ENCODE data around the gene KPNB1. TPM values are rescaled to one million over a fixed set of nuclear protein-coding genes. Genes with fewer than 3 reads are reported as not detected.

The KPNB1 gene
- total RNA-seq, 1 donor from 2014 or later: 692 TPM

DNA sequence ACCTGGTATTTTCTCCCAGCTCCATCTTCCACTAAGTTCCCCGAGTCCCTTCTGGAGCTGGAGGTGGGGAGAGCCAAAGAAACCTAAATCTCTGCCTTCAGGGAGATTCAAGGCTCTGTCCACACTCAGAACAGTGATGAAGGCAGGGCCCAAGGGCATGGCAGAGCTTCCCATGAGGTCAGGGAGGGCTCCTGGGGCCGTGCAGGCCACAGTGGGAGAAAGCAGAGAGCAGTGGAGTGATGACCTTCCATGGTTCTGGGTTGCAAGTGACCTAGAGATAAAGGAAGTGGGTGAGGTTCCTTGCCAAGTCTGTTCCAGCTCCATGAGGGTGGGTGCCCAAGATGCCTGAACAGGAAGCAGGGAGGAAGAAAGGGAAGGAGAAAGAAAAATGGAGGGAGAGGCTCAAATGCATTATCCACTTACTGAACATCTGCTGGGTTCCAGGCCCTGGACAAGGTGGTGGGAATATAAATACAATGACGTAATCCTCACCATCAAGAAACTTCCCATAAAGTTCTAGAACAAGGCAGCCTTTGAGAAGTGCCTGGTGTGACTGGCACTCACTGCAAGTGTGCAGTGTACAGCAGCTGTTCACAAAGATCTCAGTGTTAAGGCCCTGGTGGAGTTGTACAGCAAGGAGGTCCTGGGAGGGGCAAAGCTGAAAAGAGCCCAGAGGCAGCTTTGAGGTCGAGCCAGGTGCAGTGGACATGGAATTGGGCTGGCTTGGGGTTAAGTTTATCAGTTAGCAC lies 57.5 kb downstream of the KPNB1 start:
- intact Hi-C loops (cut with micrococcal nuclease): no loop called here
- no peaks in the 10 kb centered on the region for H3K27me3 Mint-ChIP-seq (ENCODE audit: low read depth)

DNA sequence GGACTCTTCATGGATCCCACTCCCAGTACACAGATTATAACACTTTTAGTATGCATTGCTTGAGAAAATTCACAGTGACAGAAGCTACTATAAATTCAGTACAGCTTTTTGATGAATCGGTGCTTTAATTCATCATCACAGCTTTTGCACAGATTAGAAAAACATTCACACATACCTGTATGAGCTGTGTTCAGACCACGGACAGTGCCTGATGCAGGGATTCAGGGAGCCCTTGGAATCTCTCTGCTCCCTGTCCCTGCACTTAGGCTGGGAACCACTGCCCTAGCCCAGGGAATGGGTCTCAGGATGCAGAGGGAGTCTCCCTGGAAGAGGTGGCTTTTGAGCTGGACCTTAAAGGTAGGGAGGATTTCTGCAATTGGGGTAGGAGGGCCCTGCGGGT lies 58.2 kb downstream of the KPNB1 start:
- Mint-ChIP-seq H3K27ac (no peak overlapping the region), H3K4me3 (ENCODE audit: low read depth) (no peak overlapping the region), H3K9me3 (no peaks in the 10 kb centered on the region), H3K4me1 (ENCODE audit: low read depth) (peaks cover 55% of the 10 kb centered on the region), H3K27me3 (ENCODE audit: low read depth) (no peaks in the 10 kb centered on the region), H3K36me3 (ENCODE audit: low read depth) (peaks cover 18% of the 10 kb centered on the region)
- no peak for DNase-seq (ENCODE audit: low spot score)
- intact Hi-C loops (cut with micrococcal nuclease): no loop called here

More for the DNA sequence above, 57.5 kb downstream of the KPNB1 start:
- Mint-ChIP-seq H3K9me3 (no peaks in the 10 kb centered on the region), H3K36me3 (ENCODE audit: low read depth) (peaks cover 18% of the 10 kb centered on the region), H3K27ac (peak overlapping the region; percentile 89), H3K4me1 (ENCODE audit: low read depth) (peaks cover 59% of the 10 kb centered on the region), H3K4me3 (ENCODE audit: low read depth) (no peak overlapping the region)
- no peak for DNase-seq (ENCODE audit: low spot score)

DNA sequence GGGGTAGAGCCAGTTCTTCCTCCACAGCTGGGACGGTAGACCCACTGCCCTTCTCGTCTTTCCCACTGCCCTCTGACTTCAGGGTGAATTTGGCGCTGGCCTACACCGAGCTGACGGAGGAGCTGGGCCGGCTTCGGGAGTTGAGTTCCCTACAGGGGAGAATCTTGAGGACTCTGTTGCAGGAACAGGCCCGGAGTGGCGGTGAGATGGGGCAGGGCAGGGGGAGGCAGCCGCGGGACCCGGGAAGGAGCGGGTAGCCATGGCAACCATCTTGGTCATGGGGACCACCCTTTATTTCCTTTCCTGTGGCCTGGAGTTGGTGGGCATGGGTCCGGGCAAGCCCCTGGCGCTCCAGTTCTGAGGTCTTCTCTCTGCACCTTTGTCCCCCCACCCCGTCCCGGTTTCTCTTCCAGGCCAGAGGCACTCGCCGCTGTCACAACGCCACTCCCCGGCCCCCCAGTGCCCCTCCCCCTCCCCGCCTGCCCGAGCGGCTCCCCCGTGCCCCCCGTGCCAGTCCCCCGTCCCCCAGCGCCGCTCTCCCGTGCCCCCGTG lies 58.7 kb downstream of the KPNB1 start:
- H3K4me3 Mint-ChIP-seq (ENCODE audit: low read depth): no peak overlapping the region
- no peaks in the 10 kb centered on the region for H3K27me3 Mint-ChIP-seq (ENCODE audit: low read depth)
- no peak for DNase-seq (ENCODE audit: low spot score)
- H3K36me3 Mint-ChIP-seq (ENCODE audit: low read depth): peaks cover 18% of the 10 kb centered on the region
- peaks cover 52% of the 10 kb centered on the region for H3K4me1 Mint-ChIP-seq (ENCODE audit: low read depth)
- no peaks in the 10 kb centered on the region for H3K9me3 Mint-ChIP-seq
- intact Hi-C loops (cut with micrococcal nuclease): no loop called here
- no peak overlapping the region for H3K27ac Mint-ChIP-seq

DNA sequence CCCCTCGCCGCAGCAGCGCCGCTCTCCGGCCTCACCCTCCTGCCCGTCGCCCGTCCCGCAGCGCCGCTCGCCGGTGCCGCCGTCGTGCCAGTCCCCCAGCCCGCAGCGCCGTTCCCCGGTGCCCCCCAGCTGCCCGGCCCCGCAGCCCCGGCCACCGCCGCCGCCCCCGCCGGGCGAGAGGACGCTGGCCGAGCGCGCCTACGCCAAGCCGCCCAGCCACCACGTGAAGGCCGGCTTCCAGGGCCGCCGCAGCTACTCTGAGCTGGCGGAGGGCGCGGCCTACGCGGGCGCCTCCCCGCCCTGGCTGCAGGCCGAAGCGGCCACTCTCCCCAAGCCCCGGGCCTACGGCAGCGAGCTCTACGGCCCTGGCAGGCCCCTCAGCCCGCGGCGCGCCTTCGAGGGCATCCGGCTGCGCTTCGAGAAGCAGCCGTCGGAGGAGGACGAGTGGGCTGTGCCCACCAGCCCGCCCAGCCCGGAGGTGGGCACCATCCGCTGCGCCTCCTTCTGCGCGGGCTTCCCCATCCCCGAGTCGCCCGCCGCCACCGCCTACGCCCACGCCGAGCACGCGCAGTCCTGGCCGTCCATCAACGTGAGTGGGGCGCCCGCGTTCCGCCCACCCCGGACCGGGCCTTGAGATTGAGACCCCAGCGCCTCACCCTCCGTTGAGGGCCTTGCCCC lies 59.3 kb downstream of the KPNB1 start:
- Mint-ChIP-seq H3K4me3 (ENCODE audit: low read depth) (no peak overlapping the region), H3K4me1 (ENCODE audit: low read depth) (peaks cover 49% of the 10 kb centered on the region), H3K9me3 (no peaks in the 10 kb centered on the region)

DNA sequence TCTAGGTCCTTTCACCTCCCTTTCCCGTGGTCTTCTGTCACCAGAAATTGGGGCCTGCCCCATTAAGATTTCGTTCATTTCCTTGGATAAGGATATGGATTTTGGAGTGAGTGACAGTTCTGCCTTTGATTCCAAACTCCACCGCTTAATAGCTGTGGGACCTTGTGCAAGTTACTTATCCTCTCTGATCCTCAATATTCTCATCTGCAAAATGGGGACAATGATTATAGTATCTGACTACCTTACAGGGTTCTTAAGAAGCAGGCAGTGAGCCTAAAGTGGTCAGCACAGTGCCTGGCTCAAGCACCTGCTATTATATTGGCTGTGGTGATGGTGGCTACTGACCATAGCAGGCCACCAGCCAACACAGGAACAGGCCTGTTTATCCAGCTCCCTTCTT lies 59.9 kb downstream of the KPNB1 start:
- H3K36me3 Mint-ChIP-seq (ENCODE audit: low read depth): peaks cover 12% of the 10 kb centered on the region
- no peaks in the 10 kb centered on the region for H3K9me3 Mint-ChIP-seq
- DNase-seq (ENCODE audit: low spot score): no peak
- peaks cover 4% of the 10 kb centered on the region for H3K27me3 Mint-ChIP-seq (ENCODE audit: low read depth)
- no peak overlapping the region for H3K4me3 Mint-ChIP-seq (ENCODE audit: low read depth)
- intact Hi-C loops (cut with micrococcal nuclease): no loop called here
- H3K4me1 Mint-ChIP-seq (ENCODE audit: low read depth): peaks cover 47% of the 10 kb centered on the region
- H3K27ac Mint-ChIP-seq: no peak overlapping the region

More for the DNA sequence above, 59.3 kb downstream of the KPNB1 start:
- DNase-seq (ENCODE audit: low spot score): no peak
- Mint-ChIP-seq H3K27ac (no peak overlapping the region), H3K27me3 (ENCODE audit: low read depth) (peaks cover 3% of the 10 kb centered on the region), H3K36me3 (ENCODE audit: low read depth) (peaks cover 14% of the 10 kb centered on the region)
- intact Hi-C loops (cut with micrococcal nuclease): no loop called here

DNA sequence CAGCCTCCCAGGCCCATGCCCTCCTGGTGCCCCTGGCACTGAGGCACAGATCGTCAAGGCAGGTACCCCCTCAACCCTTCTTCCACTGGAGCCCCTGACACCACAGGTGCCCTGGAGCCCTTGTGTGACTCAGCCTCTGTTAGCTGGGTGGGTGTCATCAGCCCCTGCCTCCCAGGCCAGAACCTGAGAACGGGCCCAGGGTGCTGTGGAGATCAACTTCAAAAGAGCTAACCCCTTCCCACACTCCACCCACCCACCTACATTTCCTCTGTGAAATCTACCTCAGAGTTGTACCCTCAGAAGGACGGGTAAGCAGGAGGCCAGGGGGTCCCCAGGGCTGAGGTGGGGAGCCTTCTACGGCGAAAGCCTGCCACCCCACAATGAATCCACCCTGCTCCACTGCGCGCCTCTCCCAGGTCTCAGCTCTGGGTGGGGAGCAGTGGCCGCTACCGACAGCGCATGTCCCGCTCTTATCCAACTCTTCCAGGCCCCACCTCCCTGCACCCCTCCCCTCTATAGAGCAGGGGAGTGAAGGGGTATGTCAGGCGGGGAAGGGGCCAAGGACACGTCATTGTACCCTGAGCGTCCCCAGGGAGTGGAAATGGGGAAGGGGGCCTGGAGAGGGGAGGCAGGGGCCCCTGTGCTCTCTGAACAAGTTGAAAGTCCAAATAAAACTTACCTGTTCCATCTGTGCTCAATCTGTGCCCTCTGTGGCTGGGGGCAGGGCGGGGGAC lies 61.8 kb downstream of the KPNB1 start:
- H3K36me3 Mint-ChIP-seq (ENCODE audit: low read depth): peaks cover 6% of the 10 kb centered on the region

GRCh38 chr17:47712330-47713023 lies 62.8 kb downstream of the KPNB1 start:
- DNase-seq (ENCODE audit: low spot score): no peak
- intact Hi-C loops (cut with micrococcal nuclease): no loop called here
- Mint-ChIP-seq H3K27ac (no peak overlapping the region), H3K4me3 (ENCODE audit: low read depth) (no peak overlapping the region), H3K4me1 (ENCODE audit: low read depth) (peaks cover 44% of the 10 kb centered on the region), H3K27me3 (ENCODE audit: low read depth) (peaks cover 4% of the 10 kb centered on the region), H3K9me3 (no peaks in the 10 kb centered on the region), H3K36me3 (ENCODE audit: low read depth) (peaks cover 6% of the 10 kb centered on the region)

More for the DNA sequence above, 61.8 kb downstream of the KPNB1 start:
- H3K27ac Mint-ChIP-seq: no peak overlapping the region
- intact Hi-C loops (cut with micrococcal nuclease): no loop called here
- H3K4me3 Mint-ChIP-seq (ENCODE audit: low read depth): no peak overlapping the region
- peaks cover 4% of the 10 kb centered on the region for H3K27me3 Mint-ChIP-seq (ENCODE audit: low read depth)
- peaks cover 43% of the 10 kb centered on the region for H3K4me1 Mint-ChIP-seq (ENCODE audit: low read depth)
- H3K9me3 Mint-ChIP-seq: no peaks in the 10 kb centered on the region
- DNase-seq (ENCODE audit: low spot score): no peak

- Mint-ChIP-seq H3K36me3 (ENCODE audit: low read depth) (peaks cover 6% of the 10 kb centered on the region), H3K27ac (no peak overlapping the region), H3K27me3 (ENCODE audit: low read depth) (peaks cover 4% of the 10 kb centered on the region), H3K4me1 (ENCODE audit: low read depth) (peaks cover 58% of the 10 kb centered on the region), H3K9me3 (no peaks in the 10 kb centered on the region), H3K4me3 (ENCODE audit: low read depth) (no peak overlapping the region)
- intact Hi-C loops (cut with micrococcal nuclease): no loop called here
- no peak for DNase-seq (ENCODE audit: low spot score)
These were observed 64.4 kb downstream of the KPNB1 start for GRCh38 chr17:47713980-47714700.

DNA sequence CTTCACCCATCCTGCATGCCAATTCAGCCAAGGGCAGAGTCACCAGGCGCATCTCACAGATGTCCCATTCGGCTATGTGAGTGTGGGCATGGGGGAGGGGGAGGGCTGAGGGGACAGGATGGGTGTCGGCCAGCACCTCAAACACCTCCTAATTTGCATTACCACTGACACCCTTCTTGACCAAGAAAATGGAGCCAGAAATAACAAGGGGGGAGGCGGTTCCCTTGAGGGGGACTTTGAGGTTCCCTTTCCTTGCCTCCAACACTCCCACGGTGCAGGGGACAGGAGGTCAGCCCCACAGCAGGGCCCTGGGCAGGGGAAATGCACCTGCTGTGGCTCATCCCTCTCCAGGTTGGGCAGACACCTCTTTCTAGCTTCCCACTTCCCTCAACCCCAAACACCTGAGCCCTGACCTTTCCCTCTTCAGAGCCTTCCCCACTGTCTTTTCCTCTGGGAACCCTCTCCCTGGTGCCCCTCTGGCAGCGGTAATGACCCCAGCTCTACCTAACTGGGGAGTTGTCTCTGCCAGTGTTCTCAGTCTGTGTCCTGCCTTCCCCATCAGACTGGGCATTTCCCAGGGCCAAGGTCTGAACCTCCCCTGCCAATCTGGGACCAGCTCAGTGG lies 65.2 kb downstream of the KPNB1 start:
- intact Hi-C loops (cut with micrococcal nuclease): loop anchor here (5.0 kb wide), 1 partner anchor 53 kb away; no protein-coding TSS in a partner anchor
- DNase-seq (ENCODE audit: low spot score): no peak
- peaks cover 6% of the 10 kb centered on the region for H3K36me3 Mint-ChIP-seq (ENCODE audit: low read depth)
- no peak overlapping the region for H3K27ac Mint-ChIP-seq
- H3K9me3 Mint-ChIP-seq: no peaks in the 10 kb centered on the region
- H3K27me3 Mint-ChIP-seq (ENCODE audit: low read depth): peaks cover 4% of the 10 kb centered on the region
- H3K4me1 Mint-ChIP-seq (ENCODE audit: low read depth): peaks cover 63% of the 10 kb centered on the region
- H3K4me3 Mint-ChIP-seq (ENCODE audit: low read depth): no peak overlapping the region

GRCh38 chr17:47715669-47716325 lies 66.1 kb downstream of the KPNB1 start:
- Mint-ChIP-seq H3K4me3 (ENCODE audit: low read depth) (no peak overlapping the region), H3K36me3 (ENCODE audit: low read depth) (peaks cover 1% of the 10 kb centered on the region), H3K27ac (peak overlapping the region; percentile 29), H3K4me1 (ENCODE audit: low read depth) (peaks cover 72% of the 10 kb centered on the region), H3K27me3 (ENCODE audit: low read depth) (peaks cover 4% of the 10 kb centered on the region), H3K9me3 (no peaks in the 10 kb centered on the region)
- intact Hi-C loops (cut with micrococcal nuclease): loop anchor here (5.0 kb wide), 1 partner anchor 53 kb away; no protein-coding TSS in a partner anchor
- no peak for DNase-seq (ENCODE audit: low spot score)

DNA sequence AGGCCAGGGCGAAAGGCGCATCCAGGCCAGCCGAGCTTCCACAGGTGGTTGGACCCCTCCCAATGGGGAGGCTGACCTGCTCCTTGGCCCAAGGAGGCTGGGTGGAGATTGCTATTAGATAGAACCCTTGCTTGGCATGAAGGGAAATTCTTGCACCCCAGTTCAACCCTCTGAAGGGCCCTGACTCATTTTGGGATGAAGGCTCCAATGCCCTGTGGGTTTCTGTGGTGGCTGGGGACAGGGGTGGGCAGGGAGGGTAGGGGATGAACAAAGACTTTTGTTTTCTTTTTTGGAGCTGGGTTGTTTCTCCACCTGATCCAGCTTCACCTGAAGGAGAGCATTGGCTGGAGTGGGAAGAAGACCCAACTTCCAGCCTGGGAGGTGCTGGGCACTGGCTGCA lies 66.7 kb downstream of the KPNB1 start:
- H3K27ac Mint-ChIP-seq: peak overlapping the region; percentile 95
- no peak for DNase-seq (ENCODE audit: low spot score)
- H3K36me3 Mint-ChIP-seq (ENCODE audit: low read depth): no peaks in the 10 kb centered on the region
- H3K27me3 Mint-ChIP-seq (ENCODE audit: low read depth): peaks cover 4% of the 10 kb centered on the region
- peaks cover 76% of the 10 kb centered on the region for H3K4me1 Mint-ChIP-seq (ENCODE audit: low read depth)
- peak overlapping the region; percentile 51 for H3K4me3 Mint-ChIP-seq (ENCODE audit: low read depth)
- intact Hi-C loops (cut with micrococcal nuclease): loop anchor here (5.0 kb wide), 1 partner anchor 54 kb away; no protein-coding TSS in a partner anchor
- no peaks in the 10 kb centered on the region for H3K9me3 Mint-ChIP-seq

Data from activated T-helper 2 cell treated with anti-CD3 and anti-CD28 coated beads, Interferon-gamma antibody, Interleukin-2, Interleukin-4, amounts not matched to agents 10 μg/mL and 5 μg/mL and 100 μg/mL, durations not matched to agents 14 hours and 24 hours and 36 hours (primary cell).